GM19043 (cell line): ENCODE results near the gene VCP.

Experiments
- ATAC-seq: cut with Tn5 transposase; IDR thresholded peaks from one replicate; pipeline ENCODE4 v1.9.1; 2021; ENCODE audit warnings: low read depth; ENCODE audit not compliant: unreplicated experiment

The VCP gene

DNA sequence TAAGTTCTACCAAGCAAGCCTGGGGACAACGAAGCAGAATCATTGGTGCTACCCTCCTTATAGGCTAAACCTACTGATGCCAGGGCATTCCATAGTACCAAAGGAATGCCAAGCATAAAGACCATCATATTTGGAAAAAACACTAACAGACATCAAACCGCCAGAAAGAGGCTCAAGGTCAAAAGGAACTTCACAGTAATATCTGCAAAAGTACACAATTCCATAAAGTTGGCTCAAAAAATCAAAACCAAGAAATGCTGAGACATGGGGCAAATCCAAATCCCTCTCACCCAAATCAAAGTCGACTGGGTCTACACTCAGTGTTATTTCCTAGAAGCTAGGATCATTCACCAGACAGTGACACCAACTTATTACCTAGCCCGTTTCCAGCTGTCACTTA, 3.4 kb downstream of the VCP start:
- ATAC-seq: no peak

DNA sequence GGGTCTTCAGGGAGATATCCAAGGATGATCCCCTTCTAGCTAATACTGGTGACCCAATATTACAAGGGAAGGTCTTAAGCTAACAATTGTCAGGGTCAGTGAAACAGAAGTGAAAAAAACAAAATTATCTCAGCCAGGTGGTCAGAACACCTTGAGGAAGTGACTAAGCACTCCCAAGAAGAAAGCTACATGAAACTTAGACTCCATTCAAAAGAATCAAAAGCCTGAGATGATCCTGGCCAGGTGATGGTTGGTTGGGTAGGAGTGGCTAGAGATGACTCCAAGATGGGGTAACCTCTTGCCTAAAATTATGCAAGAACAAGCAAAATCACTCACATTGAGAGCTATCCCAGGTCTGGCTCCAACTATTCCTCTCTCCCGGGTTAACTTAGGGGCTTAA, 5.4 kb downstream of the VCP start:
- ATAC-seq: no peak

DNA sequence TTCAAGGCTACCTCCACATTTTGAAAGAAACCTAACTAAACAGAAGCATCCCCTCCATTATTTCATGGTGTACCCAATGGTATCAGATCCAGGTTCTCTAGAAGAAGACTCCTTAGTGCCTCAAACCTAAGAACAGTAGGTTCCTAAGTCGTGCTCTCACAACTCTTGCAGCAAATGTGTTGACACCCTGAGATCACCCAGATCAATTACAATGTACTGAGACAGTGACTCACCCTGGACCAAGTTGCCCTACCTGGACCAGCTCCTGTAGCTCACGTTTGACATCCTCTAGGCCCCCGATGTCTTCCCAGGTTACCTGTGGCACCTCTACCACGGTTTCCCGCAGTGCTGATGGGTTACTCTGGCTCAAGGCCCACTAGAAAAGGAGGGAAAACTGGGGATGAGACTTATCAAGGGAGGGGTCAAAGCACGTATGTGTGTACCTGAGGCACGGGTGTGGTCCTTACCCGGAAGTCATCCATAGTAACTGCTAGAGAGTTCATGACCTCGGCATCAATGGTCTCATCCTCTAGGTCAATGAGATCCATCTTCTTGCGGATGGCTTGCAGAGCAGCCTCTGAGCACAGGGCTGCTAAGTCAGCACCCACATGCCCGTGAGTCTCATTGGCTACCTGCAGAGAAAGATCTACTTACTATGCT, 11.7 kb downstream of the VCP start:
- ATAC-seq: no peak

DNA sequence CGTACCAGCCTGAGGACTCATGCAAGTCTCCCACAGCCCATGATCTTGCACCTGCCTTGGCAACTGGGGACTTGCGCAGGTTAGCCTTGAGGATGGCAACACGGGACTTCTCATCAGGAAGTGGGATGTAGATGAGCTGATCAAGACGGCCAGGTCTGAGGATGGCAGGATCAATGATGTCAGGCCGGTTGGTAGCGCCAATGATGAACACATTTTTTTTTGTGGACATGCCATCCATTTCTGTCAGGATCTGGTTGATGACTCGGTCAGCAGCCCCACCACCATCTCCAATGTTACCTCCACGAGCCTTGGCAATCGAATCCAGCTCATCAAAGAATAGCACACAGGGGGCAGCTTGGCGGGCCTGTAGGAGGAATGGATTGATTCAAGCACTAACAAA, 13.0 kb downstream of the VCP start:
- ATAC-seq: no peak

DNA sequence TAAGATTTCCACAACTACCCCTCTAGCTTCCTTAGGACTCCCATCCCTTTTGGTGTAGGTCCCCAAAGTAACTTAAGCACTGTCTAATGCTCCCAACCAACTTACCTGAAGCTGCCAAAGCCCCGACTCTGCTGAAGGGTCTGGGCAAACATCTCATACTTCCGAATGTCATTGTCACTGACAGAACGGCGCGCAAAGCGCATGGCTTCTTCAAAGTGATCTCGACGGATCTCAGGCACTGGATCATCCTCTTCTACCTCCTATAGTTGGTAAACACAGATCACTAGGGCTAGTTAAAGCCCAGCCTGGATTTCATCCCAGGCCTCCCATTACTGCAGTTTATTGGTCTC, 15.2 kb downstream of the VCP start:
- no peak for ATAC-seq

DNA sequence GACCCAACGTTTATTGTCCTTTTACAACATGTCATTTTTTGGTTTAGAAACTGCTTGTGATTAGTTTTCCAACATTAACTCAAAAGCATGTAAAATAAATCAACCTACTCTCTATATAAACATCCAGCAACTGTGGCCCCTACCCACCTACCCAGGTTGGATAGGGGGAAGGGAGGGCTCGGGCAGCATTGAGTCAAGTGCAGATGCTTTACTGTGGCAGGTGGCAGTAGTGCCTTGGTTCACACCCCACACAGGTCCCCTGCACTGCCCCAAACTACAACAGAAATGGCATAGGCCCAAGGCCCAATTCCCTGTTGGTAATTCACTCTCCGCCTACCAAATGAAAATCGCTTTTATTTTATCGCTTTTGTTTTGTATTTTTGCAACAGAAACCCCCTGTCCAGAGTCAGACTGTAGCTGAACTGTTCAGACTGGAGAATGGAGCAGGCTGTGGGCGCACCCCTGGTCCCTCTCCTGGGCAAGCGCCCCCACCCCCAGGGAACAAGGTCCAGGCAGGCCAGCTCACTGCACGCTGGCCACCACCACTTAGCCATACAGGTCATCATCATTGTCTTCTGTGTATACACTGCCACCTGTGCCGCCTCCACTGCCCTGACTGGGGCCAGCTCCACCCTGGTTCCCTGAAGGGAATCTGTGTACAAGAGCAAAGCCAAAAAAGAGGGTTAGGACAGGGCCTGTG, 15.7 kb downstream of the VCP start:
- no peak for ATAC-seq

DNA sequence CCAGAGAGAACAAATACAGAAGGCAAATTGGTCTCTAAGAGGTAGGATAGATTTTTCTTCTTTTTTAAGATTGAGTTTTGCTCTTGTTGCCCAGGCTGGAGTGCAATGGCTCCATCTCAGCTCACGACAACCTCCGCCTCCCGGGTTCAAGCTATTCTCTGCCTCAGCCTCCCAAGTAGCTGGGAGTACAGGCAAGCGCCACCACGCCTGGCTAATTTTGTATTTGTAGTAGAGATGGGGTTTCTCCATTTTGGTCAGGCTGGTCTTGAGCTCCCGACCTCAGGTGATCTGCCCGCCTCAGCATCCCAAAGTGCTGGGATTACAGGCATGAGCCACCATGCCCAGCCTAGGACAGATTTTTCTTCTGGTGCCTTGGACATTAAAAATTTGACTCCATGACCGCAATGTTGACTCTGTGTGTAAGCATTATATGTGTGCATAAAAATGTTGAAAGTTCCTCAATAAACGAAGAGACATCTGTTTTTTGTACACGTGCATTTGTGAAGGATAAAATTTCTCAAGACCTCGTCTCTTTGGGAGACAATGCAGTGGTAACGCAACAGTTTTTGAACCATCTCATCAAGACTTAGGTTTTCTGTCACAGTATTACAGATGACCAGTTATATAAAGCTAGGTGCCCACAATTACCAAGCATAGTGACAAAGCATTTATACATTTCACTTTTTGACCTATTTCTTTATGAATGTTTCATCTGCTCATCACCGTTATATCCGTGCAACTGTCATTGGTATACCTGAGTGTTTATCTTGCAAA, 17.4 kb downstream of the VCP start:
- no peak for ATAC-seq

DNA sequence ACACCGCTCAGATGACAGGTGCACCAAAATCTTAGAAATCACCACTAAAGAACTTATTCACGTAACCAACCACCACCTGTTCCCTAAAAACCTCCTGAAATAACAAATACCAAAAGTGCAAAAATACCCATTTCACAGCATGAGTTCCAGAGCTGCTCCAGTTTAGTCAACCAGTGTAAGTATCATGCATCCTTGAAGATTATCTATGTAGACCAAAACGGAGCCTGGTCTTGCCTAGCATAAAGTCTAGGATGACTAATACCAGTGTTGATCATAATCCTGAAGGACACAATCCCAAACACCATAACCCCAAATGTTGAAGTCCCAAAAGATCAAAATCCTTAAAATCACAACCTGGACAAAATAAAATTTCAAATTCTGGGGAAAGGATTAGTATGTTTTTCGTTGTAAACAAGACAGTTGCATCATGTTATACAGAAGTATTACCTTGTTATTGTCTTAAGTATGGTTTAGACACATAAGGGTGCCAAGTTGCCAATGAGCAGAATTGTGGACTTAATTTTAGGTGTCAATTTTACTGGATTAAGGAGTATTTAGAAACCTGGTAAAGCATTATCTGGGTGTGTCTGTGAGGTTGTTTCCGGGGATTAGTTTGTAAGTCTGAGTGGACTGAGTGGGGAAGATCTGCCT, 18.1 kb downstream of the VCP start:
- no peak for ATAC-seq

DNA sequence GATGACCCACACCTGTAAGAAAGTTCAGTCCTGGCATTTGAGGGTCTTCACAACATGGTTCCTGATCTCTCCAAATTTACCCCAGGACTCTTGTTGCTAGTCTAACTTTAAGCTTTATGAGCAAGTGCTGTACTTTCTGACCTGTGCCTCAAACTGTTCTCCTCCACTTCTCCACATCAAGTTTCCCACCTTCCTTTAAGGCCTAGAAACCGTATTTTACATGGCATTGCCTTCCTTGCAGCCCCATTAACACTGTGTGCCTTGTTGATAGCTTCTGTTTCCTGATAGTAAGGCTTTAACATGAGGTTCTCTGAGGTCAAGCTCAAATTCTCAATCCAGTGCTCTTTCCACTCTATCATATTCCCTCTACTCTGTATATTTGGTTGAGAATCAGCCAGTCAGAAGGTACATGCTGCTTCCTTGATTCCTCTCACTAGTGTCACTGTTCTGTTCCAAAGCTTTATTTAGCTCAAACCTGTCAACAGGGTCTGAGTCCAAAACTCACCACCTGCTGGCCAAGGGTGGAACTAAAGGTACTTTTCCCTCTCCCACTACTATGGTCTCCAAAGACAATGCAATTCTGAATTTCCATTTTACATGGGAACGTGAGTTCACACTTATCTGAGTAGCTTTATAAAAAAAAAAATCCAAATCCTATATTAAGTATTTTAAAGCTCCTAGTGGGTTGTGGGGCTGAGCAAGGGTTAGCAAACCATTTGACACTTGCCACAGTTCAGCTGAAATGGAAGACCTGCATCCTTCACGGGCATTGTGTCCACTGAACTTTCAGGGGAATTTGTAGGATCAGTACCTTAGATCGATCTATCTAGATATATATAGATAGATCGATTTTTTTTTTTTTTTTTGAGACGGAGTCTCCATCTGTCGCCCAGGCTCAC, 21.1 kb downstream of the VCP start:
- ATAC-seq: no peak

DNA sequence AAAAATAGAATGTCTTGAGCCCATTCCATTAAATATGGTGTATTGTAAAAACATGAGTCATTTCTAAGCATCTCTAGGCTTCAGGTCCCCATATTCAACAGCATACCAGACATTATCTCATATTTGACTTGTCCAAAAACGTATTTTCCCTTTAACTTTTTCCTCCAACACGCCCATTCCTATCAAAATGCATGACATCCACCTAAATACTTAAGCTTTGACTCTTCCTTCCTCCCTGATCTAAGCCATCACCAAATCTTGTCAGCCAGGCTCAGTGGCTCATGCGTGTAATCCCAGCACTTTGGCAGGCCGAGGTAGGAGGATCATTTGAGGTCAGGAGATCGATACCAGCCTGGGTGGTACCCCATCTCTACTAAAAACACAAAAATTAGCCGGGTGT, 23.9 kb downstream of the VCP start:
- ATAC-seq: no peak

DNA sequence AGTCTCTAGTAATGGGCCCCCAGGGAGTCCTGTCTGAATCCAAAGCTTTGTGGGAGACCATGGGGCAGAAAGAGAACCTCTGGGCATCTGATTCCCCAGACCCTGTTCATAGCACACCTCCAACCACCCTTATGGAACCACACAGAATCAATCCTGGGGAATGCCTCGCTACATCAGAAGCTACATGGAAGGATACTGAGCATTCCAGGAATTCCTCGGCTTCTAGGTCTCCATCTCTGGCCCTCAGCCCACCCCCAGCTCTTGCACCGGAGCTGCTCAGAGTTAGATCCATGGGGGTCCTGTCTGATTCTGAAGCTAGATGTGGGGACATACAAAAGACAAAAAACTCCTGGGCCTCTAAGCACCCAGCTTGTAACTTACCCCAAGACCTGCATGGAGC, 28.4 kb downstream of the VCP start:
- ATAC-seq: no peak

DNA sequence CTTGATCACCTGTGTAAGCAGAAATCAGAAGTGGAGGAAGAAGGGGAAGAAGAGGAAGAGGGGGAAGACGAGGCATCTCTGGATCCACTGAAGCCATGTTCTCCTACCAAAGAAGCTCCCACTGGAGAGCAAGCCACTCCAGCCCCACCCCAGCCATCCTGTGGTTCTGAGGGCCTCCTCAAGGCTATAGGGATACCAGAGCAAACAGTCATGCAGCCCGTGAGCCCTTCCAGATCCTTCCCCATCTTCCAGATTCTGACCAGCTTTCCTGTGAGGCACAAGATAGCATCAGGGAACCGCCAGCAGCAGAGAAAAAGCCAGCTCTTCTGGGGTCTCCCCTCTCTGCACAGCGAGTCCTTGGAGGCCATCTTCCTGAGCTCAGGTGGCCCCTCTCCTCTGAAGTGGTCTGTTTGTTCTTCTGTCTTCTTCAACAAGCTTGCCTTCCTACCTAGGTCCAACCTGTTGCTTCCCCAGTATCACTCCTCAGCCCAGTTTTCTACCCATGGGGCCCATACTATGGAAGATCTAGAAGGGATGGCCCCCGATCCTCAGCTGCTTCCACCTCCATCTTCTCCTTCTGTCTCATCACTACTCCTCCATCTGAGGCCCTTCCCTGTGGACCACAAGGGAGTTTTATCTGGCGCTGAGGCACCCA, 29.4 kb downstream of the VCP start:
- no peak for ATAC-seq

DNA sequence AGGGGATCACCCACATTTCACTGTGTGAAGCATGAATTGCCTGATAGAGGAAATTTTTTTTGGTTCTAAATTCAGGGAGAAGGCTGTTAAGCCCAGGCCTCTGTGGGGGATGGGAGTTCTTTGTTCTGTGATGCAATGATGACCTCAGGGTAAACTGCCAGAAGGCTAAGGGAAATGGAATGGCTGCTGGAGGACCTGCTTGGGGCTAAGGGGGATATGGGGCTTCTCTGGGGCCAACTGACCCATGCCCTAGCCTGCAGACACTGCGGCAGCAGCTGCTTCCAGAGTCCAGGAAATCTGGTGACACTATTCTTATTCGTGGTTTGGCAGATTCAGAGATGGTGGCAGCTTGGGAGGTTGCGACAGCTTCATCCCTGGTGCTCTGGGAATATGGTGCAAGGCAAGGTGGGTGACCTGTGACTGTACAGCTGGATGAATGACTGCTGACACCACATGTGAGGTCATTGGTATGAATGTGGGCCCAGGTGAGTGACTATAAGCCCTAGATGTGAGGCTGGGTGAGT, 30.3 kb downstream of the VCP start:
- no peak for ATAC-seq

DNA sequence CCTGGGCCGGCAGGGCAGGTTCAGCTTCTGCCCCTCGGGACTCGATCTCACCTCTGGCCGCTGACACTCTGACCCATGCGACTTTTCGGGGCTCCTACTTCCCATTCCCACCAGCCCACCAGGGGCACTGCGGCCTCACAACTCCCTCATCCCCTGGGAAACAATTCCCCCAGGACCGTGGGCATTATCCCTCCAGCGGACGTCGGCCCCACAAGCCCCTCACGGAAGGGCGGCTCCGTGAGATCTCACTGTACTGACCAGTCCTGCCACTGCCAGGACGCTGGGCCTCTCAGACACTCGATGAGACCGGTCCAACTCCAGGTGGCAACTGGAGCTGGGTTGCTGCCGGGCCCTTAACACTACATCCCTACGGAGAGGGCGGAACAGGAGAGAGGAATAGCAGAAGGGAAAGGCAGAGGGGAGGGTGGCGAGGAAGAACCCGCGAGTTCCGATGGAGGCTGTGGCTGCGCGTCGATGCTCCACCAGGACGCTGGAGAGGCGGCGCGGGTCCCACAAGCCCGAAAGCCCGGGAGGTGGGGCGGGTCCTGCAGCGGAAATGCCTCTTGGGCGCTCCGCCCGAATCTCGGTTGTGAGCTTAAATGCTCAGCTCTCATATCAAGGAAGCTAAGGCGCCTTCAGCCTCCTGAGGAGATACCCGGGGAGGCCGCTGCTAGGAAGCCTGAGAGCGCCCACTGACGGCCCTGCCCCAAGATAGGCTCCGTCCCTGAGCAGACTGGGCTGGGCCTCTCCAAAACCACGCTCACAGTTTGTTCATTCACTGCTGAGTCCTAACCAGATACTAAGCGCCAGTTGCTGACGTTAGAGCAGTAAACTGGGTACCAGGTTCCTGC, 36.3 kb downstream of the VCP start:
- ATAC-seq: peak; percentile 74

DNA sequence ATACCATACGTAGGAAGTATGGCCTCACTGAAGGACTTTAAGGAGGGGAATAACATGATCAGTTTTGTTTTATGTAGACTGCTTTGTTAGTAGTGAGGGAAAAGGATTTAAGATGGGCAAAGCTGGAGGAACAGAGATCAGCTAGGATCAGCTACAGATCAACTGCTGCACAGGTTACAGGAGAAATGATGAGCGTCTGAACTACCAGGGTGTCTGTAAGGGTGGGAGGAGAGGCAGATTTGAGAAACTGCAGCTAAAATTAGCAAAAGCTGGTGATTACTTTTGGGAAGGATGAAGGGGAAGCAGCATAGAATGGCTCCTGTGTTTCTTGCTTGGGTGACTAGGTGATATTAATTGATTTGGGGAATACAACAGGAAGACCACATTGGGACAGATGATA, 39.3 kb downstream of the VCP start:
- ATAC-seq: no peak

DNA sequence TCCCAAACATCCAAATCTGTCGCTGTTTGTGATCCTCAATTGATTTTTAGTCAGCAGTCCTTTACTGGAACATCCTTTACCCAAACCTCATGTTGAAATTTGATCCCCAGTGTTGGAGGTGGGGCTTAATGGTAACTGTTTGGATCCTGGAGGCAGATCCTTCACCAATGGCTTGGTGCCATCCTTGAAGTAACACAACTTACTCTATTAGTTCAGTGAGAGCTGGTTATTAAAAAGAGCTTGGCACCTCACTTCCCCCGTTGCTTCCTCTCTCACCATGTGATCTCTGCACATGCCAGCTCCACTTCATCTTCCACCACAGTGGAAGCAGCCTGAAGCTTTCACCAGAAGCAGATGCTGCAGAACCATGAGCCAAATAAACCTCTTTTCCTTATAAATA, 42.6 kb downstream of the VCP start:
- no peak for ATAC-seq

DNA sequence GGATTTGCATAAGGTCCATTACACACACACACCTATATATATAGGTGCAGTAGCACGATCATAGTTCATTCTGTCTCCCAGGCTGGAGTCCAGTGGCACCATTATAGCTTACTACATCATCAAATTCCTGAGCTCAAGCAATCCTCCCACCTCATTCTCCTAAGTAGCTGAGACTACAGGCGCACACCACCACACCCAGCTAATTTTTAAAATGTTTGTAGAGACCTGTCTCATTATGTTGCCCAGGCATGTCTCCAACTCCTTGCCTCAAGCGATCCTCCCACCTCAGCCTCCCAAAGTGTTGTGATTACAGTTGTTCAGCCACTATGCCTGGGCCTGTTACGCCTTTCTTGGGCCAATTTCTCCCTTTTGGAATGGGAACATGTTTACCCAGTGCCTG, 43.2 kb downstream of the VCP start:
- ATAC-seq: no peak

DNA sequence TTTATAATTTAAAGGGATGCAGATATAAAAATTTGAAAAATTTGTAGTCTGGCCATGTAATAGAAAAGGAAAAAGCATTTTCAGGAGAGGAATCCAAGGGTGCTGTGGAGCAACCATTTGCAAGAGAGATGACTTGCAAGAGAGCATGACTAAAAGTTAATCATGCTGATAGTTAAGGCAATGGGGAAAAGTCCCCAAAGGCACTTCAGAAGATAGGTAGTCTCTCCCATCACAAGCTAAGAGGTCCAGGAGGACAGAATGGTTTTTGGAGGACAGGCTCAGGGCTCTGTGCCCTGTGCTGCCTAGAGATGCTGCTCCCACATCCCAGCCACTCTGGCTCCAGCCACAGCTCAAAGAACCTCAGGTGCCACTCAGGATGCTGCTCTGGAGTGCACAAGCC, 44.1 kb downstream of the VCP start:
- no peak for ATAC-seq

DNA sequence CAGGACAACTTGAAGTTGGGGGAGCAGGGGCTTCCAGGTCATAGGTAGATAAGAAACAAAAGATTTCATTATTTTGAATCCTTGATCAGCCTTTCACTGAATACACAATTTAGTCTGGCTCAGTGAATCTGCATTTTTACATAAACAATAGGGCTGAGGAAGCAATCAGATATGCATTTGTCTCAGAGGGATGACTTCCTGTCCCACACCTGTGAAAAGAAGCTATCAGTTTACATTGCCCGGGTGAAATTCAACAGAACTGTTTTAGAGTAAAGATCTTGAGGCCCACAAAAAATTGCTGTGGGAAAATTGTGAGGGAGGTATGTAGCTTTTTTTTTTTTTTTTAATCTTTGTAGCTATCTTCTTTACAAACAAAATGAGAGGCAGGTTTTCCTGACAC, 44.6 kb downstream of the VCP start:
- no peak for ATAC-seq
